K562 (cell line): ENCODE data around the gene HOXB7. TPM values are rescaled to one million over a fixed set of nuclear protein-coding genes. Genes with fewer than 3 reads are reported as not detected.

Experiments used
- GATAD2A ChIP-seq: fragments of 450-650 bp; IDR thresholded peaks from 2 replicates; pipeline ENCODE4 v1.6.1; 2017
- NCOA4 ChIP-seq: fragments of 450-650 bp; IDR thresholded peaks from 2 replicates; pipeline ENCODE4 v1.6.1; 2018; ENCODE audit warnings: mild to moderate bottlenecking; ENCODE audit not compliant: partially characterized antibody
- NFE2L1 ChIP-seq: fragments of 450-650 bp; IDR thresholded peaks from 2 replicates; pipeline ENCODE4 v1.6.1; 2016; ENCODE audit warnings: missing genetic modification characterization, low read depth, mild to moderate bottlenecking, missing compliant biosample characterization, moderate library complexity, borderline replicate concordance
- SUPT5H ChIP-seq: fragments of 450-650 bp; IDR thresholded peaks from 2 replicates; pipeline ENCODE4 v1.6.1; 2016
- YY1 ChIP-seq, 3 experiments: IDR thresholded peaks; 2 replicates each; pipeline ENCODE4 v1.6.1; 2011; ENCODE audit warnings: low read length in 2 of 3, mild to moderate bottlenecking in 2 of 3, moderate library complexity in 2 of 3, borderline replicate concordance in 1 of 3, control low read depth in 1 of 3, low read depth in 1 of 3; ENCODE audit not compliant: insufficient read depth in 3 of 3, insufficient replicate concordance in 2 of 3, control insufficient read depth in 1 of 3, insufficient read length in 1 of 3; ENCODE audit errors: extremely low read depth in 1 of 3
- ZNF766 ChIP-seq: fragments of 200-800 bp; sonication (Bioruptor generic); conservative IDR thresholded peaks from 2 replicates; pipeline ENCODE4 v1.6.1; 2016; ENCODE audit warnings: missing genetic modification characterization, missing compliant biosample characterization
- polyA plus RNA-seq, 8 experiments: library from polyadenylated mRNA; depleted of rRNA in 4 of 8; stranded (reverse) in 5 of 8; unstranded in 3 of 8; fragments of >200 nt; fragmentation: Nextera tagmentation in 2 of 8; fragmentation: Illumina TruSeq in 1 of 8; extraction: Ambion mirVana in 2 of 8; extraction: Trizol in 1 of 8; gene quantifications; 2 replicates each; pipeline versions ENCODE4 v1.2.1 to v1.2.3, GENCODE V29; 2011 to 2014; ENCODE audit warnings: inconsistent platforms in 1 of 8, missing spikeins in 1 of 8
- total RNA-seq, 7 experiments: library from RNA; depleted of rRNA in 6 of 7; stranded (reverse); fragments of >200 nt in 6 of 7; fragmentation: Illumina TruSeq in 2 of 7; extraction: Trizol in 2 of 7; gene quantifications; 2 replicates each; pipeline versions ENCODE4 v1.2.1 to v1.2.3, GENCODE V29; 2011 to 2021; ENCODE audit warnings: low replicate concordance in 1 of 7
- TF ChIP-seq, protein P1 (sequence below): fragments of 450-650 bp; IDR thresholded peaks from 2 replicates; pipeline ENCODE4 v1.6.1; 2018; ENCODE audit not compliant: partially characterized antibody
- TF ChIP-seq, protein P2 (sequence below): fragments of 250-450 bp; sonication (Bioruptor Pico); IDR thresholded peaks from 2 replicates; pipeline ENCODE4 v1.4.0; 2020; ENCODE audit warnings: mild to moderate bottlenecking
- TF ChIP-seq, protein P3 (sequence below): fragments of 450-650 bp; IDR thresholded peaks from 2 replicates; pipeline ENCODE4 v1.6.1; 2016
- TF ChIP-seq, protein P4 (sequence below): fragments of 450-650 bp; formaldehyde crosslinking; IDR thresholded peaks from 2 replicates; pipeline ENCODE4 v1.4.0; 2020; ENCODE audit warnings: mild to moderate bottlenecking, mixed read lengths
- TF ChIP-seq, protein P5 (sequence below), 2 experiments: fragments of 450-650 bp; IDR thresholded peaks; 2 replicates each; pipeline ENCODE4 v1.6.1; 2018; ENCODE audit warnings: mild to moderate bottlenecking in 2 of 2, low read depth in 1 of 2; ENCODE audit not compliant: partially characterized antibody in 2 of 2

HOXB7 gene
- total and polyA plus RNA-seq, 9 of the 15 experiments (the other 6 are each of a cell fraction or from before 2014, with no cell fraction given), result 5.5 to 16.7 (median 8.3) TPM

DNA sequence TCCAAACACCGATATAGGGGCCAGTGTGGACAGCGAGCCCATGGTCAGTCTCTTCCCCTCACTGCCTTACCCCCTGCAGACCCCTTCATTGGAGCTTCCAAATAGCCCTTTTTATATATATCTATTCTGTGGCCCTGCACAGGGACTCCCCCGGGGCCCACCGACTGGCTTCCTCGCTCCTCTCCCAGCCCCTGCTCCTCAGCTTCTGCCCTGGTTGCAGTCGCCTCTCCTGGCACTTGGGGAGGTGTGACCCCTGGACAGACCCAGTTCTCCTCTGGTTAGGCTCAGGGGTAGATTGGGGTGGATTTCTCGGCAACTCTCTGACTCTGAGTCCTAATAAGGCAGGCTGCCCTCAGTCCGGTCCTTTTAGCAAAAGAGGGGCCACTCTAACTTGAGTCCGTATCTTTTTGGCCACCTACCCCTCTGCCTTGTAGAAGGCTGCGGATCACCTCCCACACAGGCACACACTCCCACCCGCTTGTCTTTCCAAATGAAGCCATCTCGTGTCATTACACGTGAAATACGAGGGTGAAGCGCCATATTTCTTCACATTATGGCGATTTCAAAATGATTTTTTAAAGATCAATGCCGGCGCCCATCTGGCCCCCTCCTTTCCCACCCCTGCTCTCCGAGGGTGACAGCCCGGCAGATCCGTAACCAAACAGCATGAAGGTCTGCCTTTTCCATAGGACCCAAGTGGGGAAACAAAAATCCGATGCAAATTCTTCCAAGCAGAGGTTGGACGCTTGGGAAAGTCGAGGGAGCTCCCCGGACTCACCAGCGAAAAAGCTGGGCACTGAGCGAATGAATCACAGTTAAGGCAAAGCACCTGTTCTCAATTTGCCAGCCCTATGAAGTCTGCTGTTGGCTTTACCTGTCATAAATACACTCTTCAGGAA is 17.1 kb upstream of the HOXB7 start (continued):
- peak; percentile 24 for TF ChIP-seq NCOA4
- TF ChIP-seq YY1 (IDR thresholded peaks at IDR 0.05; ENCODE audit: borderline replicate concordance in 1 of 3, control insufficient read depth in 1 of 3, extremely low read depth in 1 of 3, insufficient read depth in 3 of 3, insufficient read length in 1 of 3, insufficient replicate concordance in 2 of 3, low read depth in 1 of 3, low read length in 2 of 3), result peak in 1 of 3 experiments; percentile 38
- TF ChIP-seq, protein P1, sequence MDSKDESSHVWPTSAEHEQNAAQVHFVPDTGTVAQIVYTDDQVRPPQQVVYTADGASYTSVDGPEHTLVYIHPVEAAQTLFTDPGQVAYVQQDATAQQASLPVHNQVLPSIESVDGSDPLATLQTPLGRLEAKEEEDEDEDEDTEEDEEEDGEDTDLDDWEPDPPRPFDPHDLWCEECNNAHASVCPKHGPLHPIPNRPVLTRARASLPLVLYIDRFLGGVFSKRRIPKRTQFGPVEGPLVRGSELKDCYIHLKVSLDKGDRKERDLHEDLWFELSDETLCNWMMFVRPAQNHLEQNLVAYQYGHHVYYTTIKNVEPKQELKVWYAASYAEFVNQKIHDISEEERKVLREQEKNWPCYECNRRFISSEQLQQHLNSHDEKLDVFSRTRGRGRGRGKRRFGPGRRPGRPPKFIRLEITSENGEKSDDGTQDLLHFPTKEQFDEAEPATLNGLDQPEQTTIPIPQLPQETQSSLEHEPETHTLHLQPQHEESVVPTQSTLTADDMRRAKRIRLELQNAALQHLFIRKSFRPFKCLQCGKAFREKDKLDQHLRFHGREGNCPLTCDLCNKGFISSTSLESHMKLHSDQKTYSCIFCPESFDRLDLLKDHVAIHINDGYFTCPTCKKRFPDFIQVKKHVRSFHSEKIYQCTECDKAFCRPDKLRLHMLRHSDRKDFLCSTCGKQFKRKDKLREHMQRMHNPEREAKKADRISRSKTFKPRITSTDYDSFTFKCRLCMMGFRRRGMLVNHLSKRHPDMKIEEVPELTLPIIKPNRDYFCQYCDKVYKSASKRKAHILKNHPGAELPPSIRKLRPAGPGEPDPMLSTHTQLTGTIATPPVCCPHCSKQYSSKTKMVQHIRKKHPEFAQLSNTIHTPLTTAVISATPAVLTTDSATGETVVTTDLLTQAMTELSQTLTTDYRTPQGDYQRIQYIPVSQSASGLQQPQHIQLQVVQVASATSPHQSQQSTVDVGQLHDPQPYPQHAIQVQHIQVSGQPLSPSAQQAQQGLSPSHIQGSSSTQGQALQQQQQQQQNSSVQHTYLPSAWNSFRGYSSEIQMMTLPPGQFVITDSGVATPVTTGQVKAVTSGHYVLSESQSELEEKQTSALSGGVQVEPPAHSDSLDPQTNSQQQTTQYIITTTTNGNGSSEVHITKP, result peak; percentile 68
- TF ChIP-seq SUPT5H, result peak; percentile 39; the same call in 1 of the 2 replicates
- TF ChIP-seq GATAD2A, result no peak
- TF ChIP-seq, protein P2, sequence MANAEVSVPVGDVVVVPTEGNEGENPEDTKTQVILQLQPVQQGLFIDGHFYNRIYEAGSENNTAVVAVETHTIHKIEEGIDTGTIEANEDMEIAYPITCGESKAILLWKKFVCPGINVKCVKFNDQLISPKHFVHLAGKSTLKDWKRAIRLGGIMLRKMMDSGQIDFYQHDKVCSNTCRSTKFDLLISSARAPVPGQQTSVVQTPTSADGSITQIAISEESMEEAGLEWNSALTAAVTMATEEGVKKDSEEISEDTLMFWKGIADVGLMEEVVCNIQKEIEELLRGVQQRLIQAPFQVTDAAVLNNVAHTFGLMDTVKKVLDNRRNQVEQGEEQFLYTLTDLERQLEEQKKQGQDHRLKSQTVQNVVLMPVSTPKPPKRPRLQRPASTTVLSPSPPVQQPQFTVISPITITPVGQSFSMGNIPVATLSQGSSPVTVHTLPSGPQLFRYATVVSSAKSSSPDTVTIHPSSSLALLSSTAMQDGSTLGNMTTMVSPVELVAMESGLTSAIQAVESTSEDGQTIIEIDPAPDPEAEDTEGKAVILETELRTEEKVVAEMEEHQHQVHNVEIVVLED (CRISPR knock-in tag), result no peak; the same call in 1 of the 2 replicates
- TF ChIP-seq, protein P3, sequence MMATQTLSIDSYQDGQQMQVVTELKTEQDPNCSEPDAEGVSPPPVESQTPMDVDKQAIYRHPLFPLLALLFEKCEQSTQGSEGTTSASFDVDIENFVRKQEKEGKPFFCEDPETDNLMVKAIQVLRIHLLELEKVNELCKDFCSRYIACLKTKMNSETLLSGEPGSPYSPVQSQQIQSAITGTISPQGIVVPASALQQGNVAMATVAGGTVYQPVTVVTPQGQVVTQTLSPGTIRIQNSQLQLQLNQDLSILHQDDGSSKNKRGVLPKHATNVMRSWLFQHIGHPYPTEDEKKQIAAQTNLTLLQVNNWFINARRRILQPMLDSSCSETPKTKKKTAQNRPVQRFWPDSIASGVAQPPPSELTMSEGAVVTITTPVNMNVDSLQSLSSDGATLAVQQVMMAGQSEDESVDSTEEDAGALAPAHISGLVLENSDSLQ, result peak; percentile 34; the same call in 1 of the 2 replicates
- no peak for TF ChIP-seq NFE2L1 (tag)
- TF ChIP-seq, protein P4, sequence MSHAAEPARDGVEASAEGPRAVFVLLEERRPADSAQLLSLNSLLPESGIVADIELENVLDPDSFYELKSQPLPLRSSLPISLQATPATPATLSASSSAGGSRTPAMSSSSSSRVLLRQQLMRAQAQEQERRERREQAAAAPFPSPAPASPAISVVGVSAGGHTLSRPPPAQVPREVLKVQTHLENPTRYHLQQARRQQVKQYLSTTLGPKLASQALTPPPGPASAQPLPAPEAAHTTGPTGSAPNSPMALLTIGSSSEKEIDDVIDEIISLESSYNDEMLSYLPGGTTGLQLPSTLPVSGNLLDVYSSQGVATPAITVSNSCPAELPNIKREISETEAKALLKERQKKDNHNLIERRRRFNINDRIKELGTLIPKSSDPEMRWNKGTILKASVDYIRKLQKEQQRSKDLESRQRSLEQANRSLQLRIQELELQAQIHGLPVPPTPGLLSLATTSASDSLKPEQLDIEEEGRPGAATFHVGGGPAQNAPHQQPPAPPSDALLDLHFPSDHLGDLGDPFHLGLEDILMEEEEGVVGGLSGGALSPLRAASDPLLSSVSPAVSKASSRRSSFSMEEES (CRISPR knock-in tag), result no peak
- TF ChIP-seq, protein P5, sequence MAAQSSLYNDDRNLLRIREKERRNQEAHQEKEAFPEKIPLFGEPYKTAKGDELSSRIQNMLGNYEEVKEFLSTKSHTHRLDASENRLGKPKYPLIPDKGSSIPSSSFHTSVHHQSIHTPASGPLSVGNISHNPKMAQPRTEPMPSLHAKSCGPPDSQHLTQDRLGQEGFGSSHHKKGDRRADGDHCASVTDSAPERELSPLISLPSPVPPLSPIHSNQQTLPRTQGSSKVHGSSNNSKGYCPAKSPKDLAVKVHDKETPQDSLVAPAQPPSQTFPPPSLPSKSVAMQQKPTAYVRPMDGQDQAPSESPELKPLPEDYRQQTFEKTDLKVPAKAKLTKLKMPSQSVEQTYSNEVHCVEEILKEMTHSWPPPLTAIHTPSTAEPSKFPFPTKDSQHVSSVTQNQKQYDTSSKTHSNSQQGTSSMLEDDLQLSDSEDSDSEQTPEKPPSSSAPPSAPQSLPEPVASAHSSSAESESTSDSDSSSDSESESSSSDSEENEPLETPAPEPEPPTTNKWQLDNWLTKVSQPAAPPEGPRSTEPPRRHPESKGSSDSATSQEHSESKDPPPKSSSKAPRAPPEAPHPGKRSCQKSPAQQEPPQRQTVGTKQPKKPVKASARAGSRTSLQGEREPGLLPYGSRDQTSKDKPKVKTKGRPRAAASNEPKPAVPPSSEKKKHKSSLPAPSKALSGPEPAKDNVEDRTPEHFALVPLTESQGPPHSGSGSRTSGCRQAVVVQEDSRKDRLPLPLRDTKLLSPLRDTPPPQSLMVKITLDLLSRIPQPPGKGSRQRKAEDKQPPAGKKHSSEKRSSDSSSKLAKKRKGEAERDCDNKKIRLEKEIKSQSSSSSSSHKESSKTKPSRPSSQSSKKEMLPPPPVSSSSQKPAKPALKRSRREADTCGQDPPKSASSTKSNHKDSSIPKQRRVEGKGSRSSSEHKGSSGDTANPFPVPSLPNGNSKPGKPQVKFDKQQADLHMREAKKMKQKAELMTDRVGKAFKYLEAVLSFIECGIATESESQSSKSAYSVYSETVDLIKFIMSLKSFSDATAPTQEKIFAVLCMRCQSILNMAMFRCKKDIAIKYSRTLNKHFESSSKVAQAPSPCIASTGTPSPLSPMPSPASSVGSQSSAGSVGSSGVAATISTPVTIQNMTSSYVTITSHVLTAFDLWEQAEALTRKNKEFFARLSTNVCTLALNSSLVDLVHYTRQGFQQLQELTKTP (IDR thresholded peaks at IDR 0.05; ENCODE audit: low read depth in 1 of 2, partially characterized antibody in 2 of 2), result peak in 1 of 2 experiments; percentile 54
- TF ChIP-seq ZNF766 (CRISPR knock-in tag), result 0 out of 2 replicates have a peak, but pooled peaks have one; percentile 17
